ENCODE measurements around the gene STK32C.

- TF ChIP-seq EP300 (IDR thresholded peaks at IDR 0.05; ENCODE audit: borderline replicate concordance in 1 of 2, control insufficient read depth in 1 of 2, low read depth in 2 of 2, low read length in 2 of 2) (no peak), TCF12 (IDR thresholded peaks at IDR 0.05; ENCODE audit: low read depth, low read length) (no peak), BCL11A (IDR thresholded peaks at IDR 0.05; ENCODE audit: low read depth, low read length) (no peak), ATF3 (IDR thresholded peaks at IDR 0.05; ENCODE audit: borderline replicate concordance, extremely low read depth, low read depth, low read length) (no peak), ZNF274 (IDR thresholded peaks at IDR 0.05; ENCODE audit: insufficient read depth, insufficient read length) (no peak), USF2 (IDR thresholded peaks at IDR 0.05; ENCODE audit: borderline replicate concordance, low read depth, low read length) (no peak)
- TF ChIP-seq, protein P1, sequence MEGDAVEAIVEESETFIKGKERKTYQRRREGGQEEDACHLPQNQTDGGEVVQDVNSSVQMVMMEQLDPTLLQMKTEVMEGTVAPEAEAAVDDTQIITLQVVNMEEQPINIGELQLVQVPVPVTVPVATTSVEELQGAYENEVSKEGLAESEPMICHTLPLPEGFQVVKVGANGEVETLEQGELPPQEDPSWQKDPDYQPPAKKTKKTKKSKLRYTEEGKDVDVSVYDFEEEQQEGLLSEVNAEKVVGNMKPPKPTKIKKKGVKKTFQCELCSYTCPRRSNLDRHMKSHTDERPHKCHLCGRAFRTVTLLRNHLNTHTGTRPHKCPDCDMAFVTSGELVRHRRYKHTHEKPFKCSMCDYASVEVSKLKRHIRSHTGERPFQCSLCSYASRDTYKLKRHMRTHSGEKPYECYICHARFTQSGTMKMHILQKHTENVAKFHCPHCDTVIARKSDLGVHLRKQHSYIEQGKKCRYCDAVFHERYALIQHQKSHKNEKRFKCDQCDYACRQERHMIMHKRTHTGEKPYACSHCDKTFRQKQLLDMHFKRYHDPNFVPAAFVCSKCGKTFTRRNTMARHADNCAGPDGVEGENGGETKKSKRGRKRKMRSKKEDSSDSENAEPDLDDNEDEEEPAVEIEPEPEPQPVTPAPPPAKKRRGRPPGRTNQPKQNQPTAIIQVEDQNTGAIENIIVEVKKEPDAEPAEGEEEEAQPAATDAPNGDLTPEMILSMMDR (IDR thresholded peaks at IDR 0.05 in 2 of 3, conservative IDR thresholded peaks at IDR 0.05 in 1 of 3; ENCODE audit: control insufficient read depth in 2 of 3, extremely low read depth in 1 of 3, insufficient read depth in 1 of 3, low read depth in 3 of 3, low read length in 3 of 3), result no peak
Measured at GRCh38 chr10:132333386-132333785, 25.6 kb upstream of the STK32C start.

All from GM12878 (cell line).